Measurements from ENCODE around the gene SGCB. TPM values are rescaled to one million over a fixed set of nuclear protein-coding genes. Genes with fewer than 3 reads are reported as not detected.
"Not testable (repeated sequence)": the region's sequence is repeated elsewhere in the genome, so short reads cannot be mapped to it uniquely, and the experiment has no call there.

SGCB gene, protein sequence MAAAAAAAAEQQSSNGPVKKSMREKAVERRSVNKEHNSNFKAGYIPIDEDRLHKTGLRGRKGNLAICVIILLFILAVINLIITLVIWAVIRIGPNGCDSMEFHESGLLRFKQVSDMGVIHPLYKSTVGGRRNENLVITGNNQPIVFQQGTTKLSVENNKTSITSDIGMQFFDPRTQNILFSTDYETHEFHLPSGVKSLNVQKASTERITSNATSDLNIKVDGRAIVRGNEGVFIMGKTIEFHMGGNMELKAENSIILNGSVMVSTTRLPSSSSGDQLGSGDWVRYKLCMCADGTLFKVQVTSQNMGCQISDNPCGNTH
- 18.3 TPM for polyA plus RNA-seq (2013, experiment 1 of 2)
- 18.0 TPM for polyA plus RNA-seq (2013, experiment 2 of 2)

DNA sequence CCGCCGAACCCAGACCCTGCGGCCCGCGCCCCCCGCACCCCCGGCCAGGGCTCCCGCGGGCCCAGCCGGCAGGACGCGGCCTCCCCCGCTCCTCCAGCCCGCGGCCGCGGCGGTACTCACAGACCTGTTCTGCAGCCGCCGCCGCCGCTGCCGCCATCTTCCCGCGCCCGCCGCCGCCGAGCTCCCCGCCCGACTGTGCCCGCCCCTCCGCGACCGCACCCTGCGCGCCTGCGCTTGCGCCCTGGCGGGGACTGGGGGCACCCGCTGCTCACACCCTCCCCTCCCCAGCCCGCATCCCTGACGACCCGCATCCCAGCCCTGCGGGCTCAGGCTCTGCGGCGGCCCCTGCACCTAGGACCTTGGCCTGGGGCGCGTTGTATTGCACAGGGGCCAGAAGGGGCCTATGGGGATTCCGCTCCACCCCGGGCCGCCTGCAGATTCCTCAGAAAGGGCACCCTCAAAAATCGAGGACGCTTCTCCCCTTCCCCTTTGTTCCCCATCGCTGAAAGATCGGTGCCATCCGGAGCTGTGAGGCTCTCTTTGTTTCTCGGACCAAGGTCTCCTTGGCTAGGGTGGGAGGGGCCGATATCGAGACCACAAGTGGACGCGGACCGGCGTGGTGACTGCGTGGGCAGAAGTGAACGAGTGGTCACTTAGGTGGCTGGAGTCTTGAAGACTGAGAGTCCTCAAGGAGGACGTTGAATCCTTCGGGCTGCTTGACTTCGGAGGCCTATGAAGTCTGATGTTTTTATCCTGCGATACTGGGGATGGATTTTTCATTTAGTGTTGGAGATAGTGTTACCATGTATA, at the start of gene SGCB:
SGCB (minus strand) TSS at position 197 of the 810 bp plus-strand sequence; CDS start at position 157, 40 bp downstream.
- Histone ChIP-seq H3K18ac (ENCODE audit: low read length) (peak within 1 kb of the TSS; percentile 98), H3K79me1 (ENCODE audit: low read length) (peaks cover 7% of the 10 kb centered on the region), H3K4me3 (ENCODE audit: low read length) (peak within 1 kb of the TSS; percentile 62), H3K36me3 (ENCODE audit: control insufficient read depth, insufficient read depth, low read length) (no peaks in the 10 kb centered on the region), H3K27ac (ENCODE audit: low read depth, low read length) (no peak within 1 kb of the TSS), H2BK120ac (ENCODE audit: low read depth, low read length) (peak within 1 kb of the TSS; percentile 82), H4K5ac (ENCODE audit: low read length) (no peak within 1 kb of the TSS), H3K23ac (ENCODE audit: low read length) (peak within 1 kb of the TSS; percentile 20), H3K27me3 (ENCODE audit: insufficient read depth, low read length, poor library complexity) (no peaks in the 10 kb centered on the region), H2AK5ac (ENCODE audit: low read length) (no peak within 1 kb of the TSS), H4K8ac (ENCODE audit: low read depth, low read length) (peak within 1 kb of the TSS; percentile 95), H3K4me1 (ENCODE audit: control insufficient read depth, low read depth, low read length) (no peaks in the 10 kb centered on the region), H3K4ac (ENCODE audit: low read depth, low read length) (peak within 1 kb of the TSS; percentile 78), H3K79me2 (ENCODE audit: control insufficient read depth, insufficient read depth, low read length) (peaks cover 4% of the 10 kb centered on the region), H2BK15ac (replicated peaks; ENCODE audit: low read depth) (no peak within 1 kb of the TSS), H3K9ac (ENCODE audit: low read length) (peak within 1 kb of the TSS; percentile 79), H2BK5ac (ENCODE audit: low read length) (peak within 1 kb of the TSS; percentile 5), H3K4me2 (ENCODE audit: low read length) (peak within 1 kb of the TSS; percentile 52), H3K56ac (ENCODE audit: low read length) (peak within 1 kb of the TSS; percentile 81)
- no CpG with 5 or more reads among the region's 70 CpGs for WGBS (ENCODE audit: extremely low coverage, insufficient coverage, low lambda C conversion rate)
- DNase-seq = peak; percentile 63

DNA sequence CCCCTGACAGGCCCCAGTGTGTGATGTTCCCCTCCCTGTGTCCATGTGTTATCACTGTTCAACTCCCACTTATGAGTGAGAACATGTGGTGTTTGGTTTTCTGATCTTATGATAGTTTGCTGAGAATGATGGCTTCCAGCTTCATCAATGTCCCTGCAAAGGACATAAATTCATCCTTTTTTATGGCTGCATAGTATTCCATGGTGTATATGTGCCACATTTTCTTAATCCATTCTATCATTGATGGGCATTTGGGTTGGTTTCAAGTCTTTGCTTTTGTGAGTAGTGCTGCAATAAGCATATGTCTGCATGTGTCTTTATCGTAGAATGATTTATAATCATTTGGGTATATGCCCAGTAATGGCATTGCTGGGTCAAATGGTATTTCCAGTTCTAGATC, 48.3 kb upstream of the SGCB start:
- H3K23ac ChIP-seq (ENCODE audit: low read length); H2BK15ac ChIP-seq (replicated peaks; ENCODE audit: low read depth); H3K4ac ChIP-seq (ENCODE audit: low read depth, low read length); H3K79me1 ChIP-seq (ENCODE audit: low read length); DNase-seq; H2BK5ac ChIP-seq (ENCODE audit: low read length); H2AK5ac ChIP-seq (ENCODE audit: low read length); H3K56ac ChIP-seq (ENCODE audit: low read length); H3K9ac ChIP-seq (ENCODE audit: low read length); H3K4me3 ChIP-seq (ENCODE audit: low read length); H2BK120ac ChIP-seq (ENCODE audit: low read depth, low read length); H4K8ac ChIP-seq (ENCODE audit: low read depth, low read length); H4K5ac ChIP-seq (ENCODE audit: low read length); H3K36me3 ChIP-seq (ENCODE audit: control insufficient read depth, insufficient read depth, low read length); H3K27me3 ChIP-seq (ENCODE audit: insufficient read depth, low read length, poor library complexity); H3K18ac ChIP-seq (ENCODE audit: low read length); H3K4me1 ChIP-seq (ENCODE audit: control insufficient read depth, low read depth, low read length); H3K4me2 ChIP-seq (ENCODE audit: low read length); H3K79me2 ChIP-seq (ENCODE audit: control insufficient read depth, insufficient read depth, low read length); H3K27ac ChIP-seq (ENCODE audit: low read depth, low read length): not testable (repeated sequence)
- no CpG with 5 or more reads among the region's 1 CpG for WGBS (ENCODE audit: extremely low coverage, insufficient coverage, low lambda C conversion rate)

DNA sequence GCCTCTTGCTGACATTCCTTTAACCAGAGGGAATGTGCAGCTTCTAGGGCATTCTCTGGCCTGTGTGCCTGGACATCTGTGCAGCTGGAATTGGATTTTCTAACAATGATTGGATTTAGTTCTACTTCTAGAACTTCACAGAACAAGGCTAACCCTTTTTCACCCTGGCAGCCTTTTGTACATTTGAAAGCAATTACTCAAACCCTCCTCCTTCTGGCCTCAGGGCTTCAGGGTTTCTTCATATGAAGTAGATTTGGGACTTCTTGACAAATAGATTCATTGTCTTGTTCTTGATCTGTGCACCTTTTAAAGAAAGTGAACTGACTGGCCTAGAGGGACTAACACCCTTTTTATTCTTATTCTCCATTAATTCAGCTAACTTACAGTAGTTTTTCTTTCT, 43.1 kb upstream of the SGCB start:
- H2AK5ac ChIP-seq (ENCODE audit: low read length) = no peak overlapping the region
- no peaks in the 10 kb centered on the region for H3K79me1 ChIP-seq (ENCODE audit: low read length)
- H3K18ac ChIP-seq (ENCODE audit: low read length) = no peak overlapping the region

DNA sequence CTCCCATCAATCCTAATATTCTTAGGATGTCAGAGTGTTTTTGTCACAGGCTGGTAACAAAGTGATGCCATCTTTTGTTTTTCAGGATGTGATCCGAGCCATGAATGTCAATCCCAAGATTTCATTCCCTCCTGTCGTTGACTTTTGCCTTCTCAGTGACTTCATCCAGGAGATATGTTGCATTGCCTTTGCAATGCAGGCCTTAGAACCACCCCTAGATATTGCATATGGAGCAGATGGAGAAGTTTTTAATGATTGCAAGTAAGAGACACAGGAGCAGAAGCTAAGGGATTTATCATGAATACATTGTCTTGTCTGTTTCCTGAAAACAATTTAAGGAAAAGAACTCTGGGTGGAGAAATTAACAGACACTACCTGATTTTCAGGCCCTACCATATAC, 41.6 kb upstream of the SGCB start:
- H2AK5ac ChIP-seq (ENCODE audit: low read length) = no peak overlapping the region
- no peak overlapping the region for H3K9ac ChIP-seq (ENCODE audit: low read length)
- no peak overlapping the region for H2BK15ac ChIP-seq (replicated peaks; ENCODE audit: low read depth)
- H3K23ac ChIP-seq (ENCODE audit: low read length) = no peak overlapping the region
- no peaks in the 10 kb centered on the region for H3K79me2 ChIP-seq (ENCODE audit: control insufficient read depth, insufficient read depth, low read length)
- no CpG with 5 or more reads among the region's 2 CpGs for WGBS (ENCODE audit: extremely low coverage, insufficient coverage, low lambda C conversion rate)
- no peak overlapping the region for H3K4ac ChIP-seq (ENCODE audit: low read depth, low read length)
- no peaks in the 10 kb centered on the region for H3K4me1 ChIP-seq (ENCODE audit: control insufficient read depth, low read depth, low read length)
- no peak overlapping the region for H4K8ac ChIP-seq (ENCODE audit: low read depth, low read length)
- H3K36me3 ChIP-seq (ENCODE audit: control insufficient read depth, insufficient read depth, low read length) = no peaks in the 10 kb centered on the region
- no peak overlapping the region for H3K27ac ChIP-seq (ENCODE audit: low read depth, low read length)
- no peak overlapping the region for H3K56ac ChIP-seq (ENCODE audit: low read length)
- no peak overlapping the region for H2BK120ac ChIP-seq (ENCODE audit: low read depth, low read length)
- H3K79me1 ChIP-seq (ENCODE audit: low read length) = no peaks in the 10 kb centered on the region
- H3K4me2 ChIP-seq (ENCODE audit: low read length) = no peak overlapping the region
- H3K18ac ChIP-seq (ENCODE audit: low read length) = no peak overlapping the region
- peaks cover 2% of the 10 kb centered on the region for H3K27me3 ChIP-seq (ENCODE audit: insufficient read depth, low read length, poor library complexity)
- H2BK5ac ChIP-seq (ENCODE audit: low read length) = no peak overlapping the region
- no peak overlapping the region for H4K5ac ChIP-seq (ENCODE audit: low read length)
- DNase-seq = peak; percentile 24
- H3K4me3 ChIP-seq (ENCODE audit: low read length) = no peak overlapping the region

More for the DNA sequence above, 43.1 kb upstream of the SGCB start:
- Histone ChIP-seq H3K23ac (ENCODE audit: low read length) (no peak overlapping the region), H4K8ac (ENCODE audit: low read depth, low read length) (no peak overlapping the region), H4K5ac (ENCODE audit: low read length) (no peak overlapping the region), H3K27me3 (ENCODE audit: insufficient read depth, low read length, poor library complexity) (no peaks in the 10 kb centered on the region), H2BK5ac (ENCODE audit: low read length) (no peak overlapping the region), H3K4me1 (ENCODE audit: control insufficient read depth, low read depth, low read length) (no peaks in the 10 kb centered on the region), H2BK120ac (ENCODE audit: low read depth, low read length) (no peak overlapping the region), H3K9ac (ENCODE audit: low read length) (no peak overlapping the region), H3K4me2 (ENCODE audit: low read length) (no peak overlapping the region), H3K4me3 (ENCODE audit: low read length) (no peak overlapping the region), H3K79me2 (ENCODE audit: control insufficient read depth, insufficient read depth, low read length) (no peaks in the 10 kb centered on the region), H3K4ac (ENCODE audit: low read depth, low read length) (no peak overlapping the region), H2BK15ac (replicated peaks; ENCODE audit: low read depth) (no peak overlapping the region), H3K56ac (ENCODE audit: low read length) (no peak overlapping the region), H3K27ac (ENCODE audit: low read depth, low read length) (no peak overlapping the region), H3K36me3 (ENCODE audit: control insufficient read depth, insufficient read depth, low read length) (no peaks in the 10 kb centered on the region)
- no peak for DNase-seq

DNA sequence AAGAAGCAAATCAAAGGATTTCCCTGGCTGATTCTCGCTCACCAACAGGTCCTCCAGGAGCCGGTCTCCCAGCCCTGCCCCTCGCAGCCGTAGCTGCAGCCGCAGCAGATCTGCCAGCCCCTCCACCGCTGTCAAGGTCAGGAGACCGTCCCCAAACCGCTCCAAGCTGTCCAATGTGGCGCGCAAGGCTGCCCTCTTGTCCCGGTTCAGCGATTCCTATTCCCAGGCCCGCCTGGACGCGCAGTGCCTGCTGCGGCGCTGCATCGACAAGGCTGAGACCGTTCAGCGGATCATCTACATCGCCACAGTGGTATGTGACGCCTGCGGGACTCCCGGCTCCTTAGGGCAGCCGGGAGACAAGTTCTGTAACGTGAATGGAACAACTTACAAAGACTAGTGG, 38.6 kb upstream of the SGCB start:
- Histone ChIP-seq H3K27me3 (ENCODE audit: insufficient read depth, low read length, poor library complexity) (peaks cover 2% of the 10 kb centered on the region), H3K4me2 (ENCODE audit: low read length) (peak overlapping the region; percentile 71), H3K9ac (ENCODE audit: low read length) (peak overlapping the region; percentile 54), H4K8ac (ENCODE audit: low read depth, low read length) (no peak overlapping the region), H3K18ac (ENCODE audit: low read length) (no peak overlapping the region), H4K5ac (ENCODE audit: low read length) (no peak overlapping the region), H3K4ac (ENCODE audit: low read depth, low read length) (no peak overlapping the region), H3K23ac (ENCODE audit: low read length) (no peak overlapping the region), H3K4me3 (ENCODE audit: low read length) (peak overlapping the region; percentile 17), H2BK5ac (ENCODE audit: low read length) (no peak overlapping the region), H2AK5ac (ENCODE audit: low read length) (no peak overlapping the region), H3K79me1 (ENCODE audit: low read length) (no peaks in the 10 kb centered on the region), H3K56ac (ENCODE audit: low read length) (peak overlapping the region; percentile 69), H3K27ac (ENCODE audit: low read depth, low read length) (no peak overlapping the region), H2BK15ac (replicated peaks; ENCODE audit: low read depth) (no peak overlapping the region), H3K4me1 (ENCODE audit: control insufficient read depth, low read depth, low read length) (no peaks in the 10 kb centered on the region), H3K79me2 (ENCODE audit: control insufficient read depth, insufficient read depth, low read length) (no peaks in the 10 kb centered on the region), H2BK120ac (ENCODE audit: low read depth, low read length) (no peak overlapping the region), H3K36me3 (ENCODE audit: control insufficient read depth, insufficient read depth, low read length) (no peaks in the 10 kb centered on the region)
- WGBS (ENCODE audit: extremely low coverage, insufficient coverage, low lambda C conversion rate) = no CpG with 5 or more reads among the region's 26 CpGs
- peak; percentile 76 for DNase-seq
